ENCODE measurements around the gene TBC1D5. TPM values are rescaled to one million over a fixed set of nuclear protein-coding genes. Genes with fewer than 3 reads are reported as not detected.

The TBC1D5 gene
- total RNA-seq, 1 experiment from 2014 or later = 33.9 TPM

GRCh38 chr3:17402442-17402841, 340.0 kb downstream of the TBC1D5 start:
- Histone ChIP-seq H3K79me2 (ENCODE audit: insufficient read depth, low read length) (no peaks in the 10 kb centered on the region), H3K9me2 (ENCODE audit: insufficient read depth) (no peaks in the 10 kb centered on the region), H3K9me3 (ENCODE audit: control insufficient read depth in 1 of 2, insufficient read depth in 1 of 2, low read depth in 1 of 2, low read length in 2 of 2) (no peaks in the 10 kb centered on the region), H3K27ac (ENCODE audit: low read depth, low read length) (no peak overlapping the region), H3K9ac (ENCODE audit: low read length) (no peak overlapping the region), H3K4me2 (ENCODE audit: low read length) (no peak overlapping the region), H4K20me1 (ENCODE audit: insufficient read depth) (no peaks in the 10 kb centered on the region; the same call in 1 of the 2 replicates), H3K27me3 (ENCODE audit: insufficient read depth, low read length) (no peaks in the 10 kb centered on the region), H2AFZ (ENCODE audit: low read depth, low read length, poor library complexity, severe bottlenecking) (no peak overlapping the region), H3K4me3 (replicated peaks in 1 of 2; ENCODE audit: low read depth in 1 of 2, low read length in 2 of 2) (no peak overlapping the region), H3K4me1 (ENCODE audit: control insufficient read depth in 1 of 2, insufficient read depth in 2 of 2, low read length in 2 of 2) (no peaks in the 10 kb centered on the region), H3K36me3 (ENCODE audit: control insufficient read depth in 1 of 2, insufficient read depth in 2 of 2, low read length in 2 of 2) (no peaks in the 10 kb centered on the region)
- ATAC-seq (no peak), DNase-seq (ENCODE audit: low read depth, low spot score) (no peak)
- TF ChIP-seq POLR2AphosphoS5 (IDR thresholded peaks at IDR 0.05; ENCODE audit: low read depth, low read length) (no peak), CEBPB (IDR thresholded peaks at IDR 0.05; ENCODE audit: low read depth) (no peak), SIN3A (IDR thresholded peaks at IDR 0.05; ENCODE audit: low read depth) (no peak), JUND (IDR thresholded peaks at IDR 0.05) (no peak), POLR2A (IDR thresholded peaks at IDR 0.05; ENCODE audit: borderline replicate concordance, extremely low read depth, insufficient read depth, insufficient read length) (no peak), ELF1 (IDR thresholded peaks at IDR 0.05; ENCODE audit: borderline replicate concordance, low read depth) (no peak)
- BruUV-seq (replicated peaks) = no TSS peak
- RAD21 ChIA-PET (ENCODE audit: low non-redundant PET in 1 of 2, low total read pairs in 2 of 2, uncharacterized antibody in 2 of 2, unreplicated experiment in 2 of 2) = no interaction called here
- CTCF ChIA-PET = no interaction called here
- POLR2A ChIA-PET = no interaction called here
- intact Hi-C loops (cut with micrococcal nuclease) = no loop called here

DNA sequence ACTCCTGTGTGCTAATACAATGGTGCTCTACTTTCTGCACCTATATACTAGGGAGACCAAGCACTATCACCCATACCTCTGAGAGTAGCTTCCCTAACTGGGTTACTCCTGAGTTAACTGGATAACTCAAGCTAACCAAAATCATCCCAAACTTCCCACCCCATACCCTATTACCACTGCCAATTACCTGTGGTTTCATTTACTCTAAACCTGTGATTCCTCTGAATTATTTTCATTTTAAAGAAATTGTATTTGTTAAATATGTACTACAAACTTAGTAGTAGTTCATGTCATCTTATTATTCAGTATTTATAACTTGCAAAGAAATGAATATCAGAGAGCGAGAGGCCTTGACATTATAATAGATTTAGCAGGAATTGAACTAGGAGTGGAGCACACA, 340.5 kb downstream of the TBC1D5 start:
- Histone ChIP-seq H2AFZ (ENCODE audit: low read depth, low read length, poor library complexity, severe bottlenecking) (no peak overlapping the region), H3K9me2 (ENCODE audit: insufficient read depth) (no peaks in the 10 kb centered on the region), H3K27me3 (ENCODE audit: insufficient read depth, low read length) (no peaks in the 10 kb centered on the region), H3K9ac (ENCODE audit: low read length) (no peak overlapping the region), H3K4me2 (ENCODE audit: low read length) (no peak overlapping the region), H4K20me1 (ENCODE audit: insufficient read depth) (no peaks in the 10 kb centered on the region; the same call in 1 of the 2 replicates), H3K9me3 (ENCODE audit: control insufficient read depth in 1 of 2, insufficient read depth in 1 of 2, low read depth in 1 of 2, low read length in 2 of 2) (no peaks in the 10 kb centered on the region), H3K36me3 (ENCODE audit: control insufficient read depth in 1 of 2, insufficient read depth in 2 of 2, low read length in 2 of 2) (no peaks in the 10 kb centered on the region), H3K79me2 (ENCODE audit: insufficient read depth, low read length) (no peaks in the 10 kb centered on the region), H3K27ac (ENCODE audit: low read depth, low read length) (no peak overlapping the region), H3K4me3 (replicated peaks in 1 of 2; ENCODE audit: low read depth in 1 of 2, low read length in 2 of 2) (no peak overlapping the region), H3K4me1 (ENCODE audit: control insufficient read depth in 1 of 2, insufficient read depth in 2 of 2, low read length in 2 of 2) (no peaks in the 10 kb centered on the region)
- intact Hi-C loops (cut with micrococcal nuclease) = no loop called here
- ChIA-PET POLR2A (no interaction called here), CTCF (no interaction called here), RAD21 (ENCODE audit: low non-redundant PET in 1 of 2, low total read pairs in 2 of 2, uncharacterized antibody in 2 of 2, unreplicated experiment in 2 of 2) (no interaction called here)
- TF ChIP-seq JUND (IDR thresholded peaks at IDR 0.05) (no peak), EGR1 (IDR thresholded peaks at IDR 0.05; ENCODE audit: low read depth) (no peak), POLR2AphosphoS5 (IDR thresholded peaks at IDR 0.05; ENCODE audit: low read depth, low read length) (no peak), CBX3 (IDR thresholded peaks at IDR 0.05; ENCODE audit: low read depth) (no peak), YY1 (IDR thresholded peaks at IDR 0.05; ENCODE audit: extremely low read depth, insufficient replicate concordance, low read depth, low read length) (no peak), TCF7L2 (IDR thresholded peaks at IDR 0.05; ENCODE audit: borderline replicate concordance, extremely low read depth, insufficient read depth, insufficient read length) (no peak), ELF1 (IDR thresholded peaks at IDR 0.05; ENCODE audit: borderline replicate concordance, low read depth) (no peak), REST (IDR thresholded peaks at IDR 0.05; ENCODE audit: low read depth) (no peak), FOSL1 (IDR thresholded peaks at IDR 0.05; ENCODE audit: low read depth) (no peak), EZH2phosphoT487 (IDR thresholded peaks at IDR 0.05; ENCODE audit: borderline replicate concordance) (no peak), RAD21 (IDR thresholded peaks at IDR 0.05; ENCODE audit: low read depth) (no peak), SRF (IDR thresholded peaks at IDR 0.05; ENCODE audit: low read depth) (no peak), ATF3 (IDR thresholded peaks at IDR 0.05) (no peak)
- TF ChIP-seq, protein P1, sequence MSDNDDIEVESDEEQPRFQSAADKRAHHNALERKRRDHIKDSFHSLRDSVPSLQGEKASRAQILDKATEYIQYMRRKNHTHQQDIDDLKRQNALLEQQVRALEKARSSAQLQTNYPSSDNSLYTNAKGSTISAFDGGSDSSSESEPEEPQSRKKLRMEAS (IDR thresholded peaks at IDR 0.05) = no peak
- DNase-seq (ENCODE audit: low read depth, low spot score) = no peak
- ATAC-seq = no peak
- BruUV-seq (replicated peaks) = no TSS peak

All from HCT116 (cell line).